H1 (cell line): Measurements from ENCODE around the gene MYL3. TPM values are rescaled to one million over a fixed set of nuclear protein-coding genes. Genes with fewer than 3 reads are reported as not detected.

ENCODE experiments used
- ATF3 ChIP-seq: IDR thresholded peaks from 2 replicates; pipeline ENCODE4 v1.6.1; 2011; ENCODE audit warnings: low read depth, mild to moderate bottlenecking, low read length; ENCODE audit not compliant: insufficient read depth
- RBBP5 ChIP-seq: IDR thresholded peaks from 2 replicates; pipeline ENCODE4 v1.7.1; 2012; ENCODE audit warnings: low read depth, mild to moderate bottlenecking, inconsistent platforms, low read length, moderate library complexity, borderline replicate concordance
- ZNF274 ChIP-seq: IDR thresholded peaks from 2 replicates; pipeline ENCODE4 v1.7.0; 2012; ENCODE audit warnings: low read length, borderline replicate concordance; ENCODE audit errors: extremely low read depth
- polyA plus RNA-seq, 7 experiments: library from polyadenylated mRNA; depleted of rRNA in 3 of 7; stranded (reverse) in 5 of 7; unstranded in 2 of 7; fragments of >200 nt in 5 of 7; fragments of 200-250 nt in 2 of 7; gene quantifications; 1 replicate in 5 of 7; 2 replicates in 1 of 7; 4 replicates in 1 of 7; pipeline versions ENCODE4 v1.2.1 to v1.2.3, GENCODE V29; 2011 to 2013; ENCODE audit warnings: missing spikeins in 2 of 7, mixed read lengths in 2 of 7
- total RNA-seq: library from RNA; stranded (reverse); fragmentation: NEBNext Ultra II Directional; extraction: Animal tissue kit (Norgen Biotek cat#: 25700); gene quantifications from 2 replicates; pipeline ENCODE4 v1.2.1, GENCODE V29; 2021

MYL3 gene
- total and polyA plus RNA-seq, 2 of the 8 experiments (the other 6 are each of a cell fraction or from before 2014, with no cell fraction given), result 0.06 TPM; not detected in 1

GRCh38 chr3:46903341-46904302, 40.4 kb upstream of the MYL3 start (continued):
- TF ChIP-seq RBBP5, result no peak
- TF ChIP-seq ZNF274, result no peak
- TF ChIP-seq ATF3, result no peak
